Measurements from ENCODE around the gene LIG1. TPM values are rescaled to one million over a fixed set of nuclear protein-coding genes. Genes with fewer than 3 reads are reported as not detected.
A peak's percentile ranks its signal among the peaks of the same experiment; 100 is the strongest.

The LIG1 gene
- total RNA-seq, 1 experiment from 2014 or later, result 115 TPM

DNA sequence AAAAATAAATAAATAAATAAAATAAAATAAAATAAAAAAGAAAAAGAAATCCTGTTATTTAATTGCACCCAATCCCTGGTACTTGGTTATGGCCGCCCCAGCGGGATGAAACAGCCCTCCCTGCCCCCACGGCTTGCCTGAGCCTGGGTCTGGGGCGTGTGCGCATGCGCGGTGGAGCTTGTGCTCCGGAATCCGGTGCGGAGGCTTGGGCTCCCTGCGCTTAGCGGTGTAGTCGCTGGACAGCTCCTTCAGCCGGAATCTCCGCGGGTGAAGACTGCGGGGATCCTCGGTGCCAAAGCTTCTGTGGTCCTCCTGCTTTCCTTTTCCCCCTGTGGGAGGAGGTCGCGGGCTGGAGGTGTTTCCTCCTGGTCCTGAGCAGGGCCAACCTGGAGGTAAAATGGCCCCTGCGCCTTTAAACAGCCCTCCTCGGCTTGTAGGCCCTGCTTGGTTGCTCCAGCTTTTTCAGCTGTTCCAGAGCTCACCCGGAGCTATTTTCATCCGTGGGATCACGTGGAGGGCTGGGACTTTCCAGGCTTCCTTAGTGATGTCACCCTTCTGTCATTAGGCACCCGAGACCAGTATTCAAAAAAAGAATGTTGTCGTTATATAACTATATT, 59.7 kb downstream of the LIG1 start, which contains the start of gene PLA2G4C:
Gene PLA2G4C, minus strand, starts transcription at position 468 of the 617 bp plus-strand sequence. CDS start 4,288 bp downstream, outside the sequence.
- peaks cover 5% of the 10 kb centered on the region for H3K27me3 Mint-ChIP-seq (ENCODE audit: low read depth)
- Histone ChIP-seq H2AK5ac (ENCODE audit: insufficient read length, low read length) (no peak within 1 kb of the TSS), H3K23me2 (ENCODE audit: insufficient read length, low read depth, low read length, poor library complexity, severe bottlenecking) (no peaks in the 10 kb centered on the region), H4K20me1 (ENCODE audit: control insufficient read depth, insufficient read depth, insufficient read length) (no peaks in the 10 kb centered on the region), H3K4ac (ENCODE audit: low read depth, low read length) (no peak within 1 kb of the TSS), H3K23ac (ENCODE audit: insufficient read length, low read depth, low read length) (no peak within 1 kb of the TSS), H2BK15ac (ENCODE audit: low read depth, low read length) (no peak within 1 kb of the TSS), H4K5ac (ENCODE audit: insufficient read length, low read depth, low read length) (no peak within 1 kb of the TSS), H3K18ac (ENCODE audit: insufficient read length, low read depth, low read length) (peak within 1 kb of the TSS; percentile 63), H3K4me2 (ENCODE audit: insufficient read depth, insufficient read length, low read length) (peak within 1 kb of the TSS; percentile 20), H2AFZ (ENCODE audit: low read length) (no peak within 1 kb of the TSS), H3K9me3 (ENCODE audit: control insufficient read depth, low read depth, low read length) (no peaks in the 10 kb centered on the region), H2BK20ac (ENCODE audit: low read depth, low read length, poor library complexity, severe bottlenecking) (no peak within 1 kb of the TSS), H3K79me2 (ENCODE audit: insufficient read depth, low read length) (no peaks in the 10 kb centered on the region), H2BK12ac (ENCODE audit: insufficient read length, low read depth, low read length) (no peak within 1 kb of the TSS), H3K27me3 (ENCODE audit: insufficient read depth, low read length) (no peaks in the 10 kb centered on the region), H2BK5ac (ENCODE audit: insufficient read length, low read length) (no peak within 1 kb of the TSS), H2BK120ac (ENCODE audit: low read depth, low read length, poor library complexity, severe bottlenecking) (no peak within 1 kb of the TSS), H3K4me1 (ENCODE audit: insufficient read depth, low read length) (no peaks in the 10 kb centered on the region; the same call in 1 of the 2 replicates), H3T11ph (ENCODE audit: low read length) (no peak within 1 kb of the TSS), H3K14ac (ENCODE audit: insufficient read depth, low read length) (peak within 1 kb of the TSS; percentile 51; the same call in 1 of the 2 replicates), H3K27ac (ENCODE audit: insufficient read length, low read depth, low read length) (no peak within 1 kb of the TSS), H3K9ac (ENCODE audit: extremely low read depth, insufficient read length, low read length) (no peak within 1 kb of the TSS), H4K8ac (replicated peaks; ENCODE audit: insufficient read length, low read depth, low read length) (no peak within 1 kb of the TSS), H3K79me1 (ENCODE audit: insufficient read depth, low read depth, low read length, poor library complexity, severe bottlenecking) (no peaks in the 10 kb centered on the region), H3K56ac (ENCODE audit: insufficient read length, low read depth, low read length) (no peak within 1 kb of the TSS), H4K91ac (ENCODE audit: insufficient read length, low read depth, low read length) (no peak within 1 kb of the TSS)
- DNase-seq, result peak; percentile 93
- H3K9me3 Mint-ChIP-seq, result no peaks in the 10 kb centered on the region; a peak in 1 of 5 replicates
- H3K4me1 Mint-ChIP-seq, result peaks cover 2 to 8% of the 10 kb centered on the region in 2 experiments; a peak in 2 of 4 replicates
- no CpG with 5 or more reads among the region's 27 CpGs for WGBS (ENCODE audit: extremely low coverage, insufficient read length, low lambda C conversion rate)
- peaks cover 0 to 11% (median 9%) of the 10 kb centered on the region in 3 experiments; a peak in 6 of 7 replicates for H3K36me3 Mint-ChIP-seq (ENCODE audit: insufficient read depth in 1 of 3, low read depth in 3 of 3)
- H3K27ac Mint-ChIP-seq, result peak within 1 kb of the TSS in 1 of 3 experiments; percentile 55; a peak in 2 of 7 replicates
- TF ChIP-seq, protein P1, sequence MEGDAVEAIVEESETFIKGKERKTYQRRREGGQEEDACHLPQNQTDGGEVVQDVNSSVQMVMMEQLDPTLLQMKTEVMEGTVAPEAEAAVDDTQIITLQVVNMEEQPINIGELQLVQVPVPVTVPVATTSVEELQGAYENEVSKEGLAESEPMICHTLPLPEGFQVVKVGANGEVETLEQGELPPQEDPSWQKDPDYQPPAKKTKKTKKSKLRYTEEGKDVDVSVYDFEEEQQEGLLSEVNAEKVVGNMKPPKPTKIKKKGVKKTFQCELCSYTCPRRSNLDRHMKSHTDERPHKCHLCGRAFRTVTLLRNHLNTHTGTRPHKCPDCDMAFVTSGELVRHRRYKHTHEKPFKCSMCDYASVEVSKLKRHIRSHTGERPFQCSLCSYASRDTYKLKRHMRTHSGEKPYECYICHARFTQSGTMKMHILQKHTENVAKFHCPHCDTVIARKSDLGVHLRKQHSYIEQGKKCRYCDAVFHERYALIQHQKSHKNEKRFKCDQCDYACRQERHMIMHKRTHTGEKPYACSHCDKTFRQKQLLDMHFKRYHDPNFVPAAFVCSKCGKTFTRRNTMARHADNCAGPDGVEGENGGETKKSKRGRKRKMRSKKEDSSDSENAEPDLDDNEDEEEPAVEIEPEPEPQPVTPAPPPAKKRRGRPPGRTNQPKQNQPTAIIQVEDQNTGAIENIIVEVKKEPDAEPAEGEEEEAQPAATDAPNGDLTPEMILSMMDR (conservative IDR thresholded peaks at IDR 0.05), result no peak
- H3K4me3 Mint-ChIP-seq, result peak within 1 kb of the TSS; percentile 48 to 63

All from H9 (cell line).